Measurements from ENCODE around the gene GSTM2.

DNA sequence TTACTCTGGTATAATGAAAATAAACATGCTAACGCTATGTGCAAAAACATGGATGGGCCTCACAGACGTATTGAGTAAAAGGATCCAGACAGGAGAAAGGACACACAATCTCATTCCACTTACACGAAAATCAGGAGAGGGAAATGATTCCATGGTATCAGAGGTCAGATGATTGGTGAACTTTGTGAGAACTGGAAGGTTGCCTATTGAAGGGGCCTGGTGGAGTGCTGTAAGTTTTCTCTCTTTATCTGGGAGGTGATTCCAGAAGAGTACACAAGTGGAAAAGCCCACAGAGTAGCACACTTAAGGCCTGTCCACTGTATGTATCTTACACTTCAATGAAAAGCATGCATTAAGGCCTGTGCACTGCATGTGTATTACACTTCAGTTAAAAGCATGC lies 9.6 kb downstream of the GSTM2 start:
- TF ChIP-seq CTCF (IDR thresholded peaks at IDR 0.05; ENCODE audit: poor library complexity), result no peak
- TF ChIP-seq EZH2 (IDR thresholded peaks at IDR 0.05; ENCODE audit: borderline replicate concordance), result no peak

Data from hepatocyte (in vitro differentiated cells).